HEK293T (cell line): ENCODE results near the gene TMEM150B.

Source experiments
- CTCF ChIA-PET: fragments of 350-600 bp; formaldehyde crosslinking; extraction: SDS; loops from one replicate; lab custom pipeline; 2021; ENCODE audit warnings: antibody characterized with exemption, inconsistent platforms; lab: Yijun Ruan, JAX
- POLR2A ChIA-PET: fragments of 350-600 bp; formaldehyde crosslinking; extraction: SDS; loops from one replicate; lab custom pipeline; 2020; ENCODE audit warnings: antibody characterized with exemption, inconsistent platforms; lab: Yijun Ruan, JAX
- DNase-seq: peaks from one replicate; pipeline ENCODE4 v3.0.0; 2012; ENCODE audit warnings: mixed read lengths; ENCODE audit errors: extremely low spot score
- ARNT ChIP-seq: fragments of 450-650 bp; IDR thresholded peaks from 2 replicates; pipeline ENCODE4 v1.6.1; 2017; ENCODE audit warnings: mild to moderate bottlenecking
- BHLHE40 ChIP-seq: fragments of 450-650 bp; IDR thresholded peaks from 2 replicates; pipeline ENCODE4 v1.6.1; 2016; ENCODE audit warnings: mild to moderate bottlenecking, moderate library complexity, borderline replicate concordance
- CTBP1 ChIP-seq: fragments of 450-650 bp; IDR thresholded peaks from 2 replicates; pipeline ENCODE4 v1.6.1; 2016; ENCODE audit warnings: borderline replicate concordance
- ELF4 ChIP-seq: fragments of 450-650 bp; IDR thresholded peaks from 2 replicates; pipeline ENCODE4 v1.6.1; 2017; ENCODE audit warnings: antibody characterized with exemption
- FOXA1 ChIP-seq: fragments of 450-650 bp; IDR thresholded peaks from 2 replicates; pipeline ENCODE4 v1.6.1; 2016; ENCODE audit warnings: mild to moderate bottlenecking
- FOXK2 ChIP-seq: fragments of 450-650 bp; IDR thresholded peaks from 2 replicates; pipeline ENCODE4 v1.6.1; 2016; ENCODE audit warnings: mild to moderate bottlenecking
- FOXM1 ChIP-seq: fragments of 450-650 bp; IDR thresholded peaks from 2 replicates; pipeline ENCODE4 v1.6.1; 2017; ENCODE audit warnings: mild to moderate bottlenecking, borderline replicate concordance
- HDGF ChIP-seq: fragments of 450-650 bp; IDR thresholded peaks from 2 replicates; pipeline ENCODE4 v1.6.1; 2017; ENCODE audit warnings: antibody characterized with exemption, borderline replicate concordance
- L3MBTL2 ChIP-seq: fragments of 450-650 bp; conservative IDR thresholded peaks from 2 replicates; pipeline ENCODE4 v1.6.1; 2016; ENCODE audit warnings: mild to moderate bottlenecking
- LEF1 ChIP-seq: fragments of 450-650 bp; IDR thresholded peaks from 2 replicates; pipeline ENCODE4 v1.6.1; 2017; ENCODE audit warnings: mild to moderate bottlenecking, borderline replicate concordance
- NFRKB ChIP-seq: fragments of 450-650 bp; IDR thresholded peaks from 2 replicates; pipeline ENCODE4 v1.6.1; 2016; ENCODE audit warnings: mild to moderate bottlenecking, moderate library complexity
- PKNOX1 ChIP-seq: fragments of 450-650 bp; IDR thresholded peaks from 2 replicates; pipeline ENCODE4 v1.6.1; 2016
- SP1 ChIP-seq: fragments of 450-650 bp; IDR thresholded peaks from 2 replicates; pipeline ENCODE4 v1.6.1; 2017
- SUZ12 ChIP-seq: fragments of 450-650 bp; IDR thresholded peaks from 2 replicates; pipeline ENCODE4 v1.6.1; 2016; ENCODE audit warnings: mild to moderate bottlenecking
- TARDBP ChIP-seq: fragments of 450-650 bp; IDR thresholded peaks from 2 replicates; pipeline ENCODE4 v1.6.1; 2016
- ZNF384 ChIP-seq: fragments of 450-650 bp; IDR thresholded peaks from 2 replicates; pipeline ENCODE4 v1.6.1; 2016

TMEM150B gene

GRCh38 chr19:55278391-55279135 is 46.6 kb downstream of the TMEM150B start:
- CTCF ChIA-PET: interaction anchor here (0.6 kb wide), 1 partner anchor 1302 kb away, joined by 4 read pairs; no protein-coding TSS in a partner anchor
- POLR2A ChIA-PET: interaction anchor here (3.5 kb wide), 1 partner anchor 19 kb away, joined by 34 read pairs; the partner anchor contains the start of gene PPP6R1
- no peak for TF ChIP-seq SP1
- no peak for TF ChIP-seq CTBP1
- no peak for TF ChIP-seq PKNOX1
- TF ChIP-seq FOXA1: no peak
- no peak for TF ChIP-seq LEF1
- no peak for TF ChIP-seq TARDBP
- TF ChIP-seq ARNT: no peak
- TF ChIP-seq HDGF: no peak
- no peak for TF ChIP-seq ZNF384
- TF ChIP-seq L3MBTL2: no peak
- no peak for TF ChIP-seq ELF4
- TF ChIP-seq FOXK2: no peak
- TF ChIP-seq NFRKB: no peak
- no peak for TF ChIP-seq SUZ12
- no peak for TF ChIP-seq FOXM1
- no peak for DNase-seq

- DNase-seq: no peak
- CTCF ChIA-PET: no interaction called here
- TF ChIP-seq TARDBP (no peak), SP1 (no peak), SUZ12 (no peak), ARNT (no peak), FOXA1 (no peak), ZNF384 (no peak), ELF4 (no peak), CTBP1 (no peak), L3MBTL2 (no peak), LEF1 (no peak), FOXK2 (no peak), HDGF (no peak), BHLHE40 (no peak), FOXM1 (no peak), PKNOX1 (no peak), NFRKB (no peak)
- POLR2A ChIA-PET: interaction anchor here (3.5 kb wide), 1 partner anchor 18 kb away, joined by 34 read pairs; the partner anchor contains the start of gene PPP6R1
These were observed 47.6 kb downstream of the TMEM150B start for GRCh38 chr19:55277494-55277893.

GRCh38 chr19:55276720-55277430 is 48.3 kb downstream of the TMEM150B start:
- no peak for DNase-seq
- TF ChIP-seq CTBP1: no peak
- TF ChIP-seq PKNOX1: no peak
- TF ChIP-seq FOXM1: no peak
- ChIA-PET POLR2A (interaction anchor here (1.1 to 3.5 kb wide), 2 partner anchors 17 to 18 kb away, joined by 3 to 34 read pairs; partner anchors contain the start of gene PPP6R1), CTCF (no interaction called here)

GRCh38 chr19:55275851-55276719 is 49.1 kb downstream of the TMEM150B start:
- CTCF ChIA-PET: no interaction called here
- POLR2A ChIA-PET: interaction anchor here (1.1 kb wide), 1 partner anchor 17 kb away, joined by 3 read pairs; the partner anchor contains the start of gene PPP6R1
- TF ChIP-seq NFRKB (no peak), FOXK2 (no peak), FOXM1 (no peak), ELF4 (no peak), ZNF384 (no peak), PKNOX1 (no peak), LEF1 (no peak), SP1 (no peak), FOXA1 (no peak), CTBP1 (no peak), BHLHE40 (no peak), ARNT (no peak), HDGF (no peak), TARDBP (no peak), L3MBTL2 (no peak), SUZ12 (no peak)
- no peak for DNase-seq
